GM12875 (cell line): ENCODE measurements around the gene STARD7.
"Not testable (repeated sequence)": the region's sequence is repeated elsewhere in the genome, so short reads cannot be mapped to it uniquely, and the experiment has no call there.

Experiments
- H3K4me3 ChIP-seq: one replicate; pipeline ENCODE4 v1.5.1; 2011; ENCODE audit warnings: low read depth, low read length, control low read depth
- TF ChIP-seq, protein P1 (sequence below): IDR thresholded peaks from 2 replicates; pipeline ENCODE4 v1.5.1; 2011; ENCODE audit warnings: low read depth, mild to moderate bottlenecking, control low read depth, inconsistent platforms, low read length, moderate library complexity, borderline replicate concordance; ENCODE audit not compliant: insufficient read depth

The STARD7 gene

DNA sequence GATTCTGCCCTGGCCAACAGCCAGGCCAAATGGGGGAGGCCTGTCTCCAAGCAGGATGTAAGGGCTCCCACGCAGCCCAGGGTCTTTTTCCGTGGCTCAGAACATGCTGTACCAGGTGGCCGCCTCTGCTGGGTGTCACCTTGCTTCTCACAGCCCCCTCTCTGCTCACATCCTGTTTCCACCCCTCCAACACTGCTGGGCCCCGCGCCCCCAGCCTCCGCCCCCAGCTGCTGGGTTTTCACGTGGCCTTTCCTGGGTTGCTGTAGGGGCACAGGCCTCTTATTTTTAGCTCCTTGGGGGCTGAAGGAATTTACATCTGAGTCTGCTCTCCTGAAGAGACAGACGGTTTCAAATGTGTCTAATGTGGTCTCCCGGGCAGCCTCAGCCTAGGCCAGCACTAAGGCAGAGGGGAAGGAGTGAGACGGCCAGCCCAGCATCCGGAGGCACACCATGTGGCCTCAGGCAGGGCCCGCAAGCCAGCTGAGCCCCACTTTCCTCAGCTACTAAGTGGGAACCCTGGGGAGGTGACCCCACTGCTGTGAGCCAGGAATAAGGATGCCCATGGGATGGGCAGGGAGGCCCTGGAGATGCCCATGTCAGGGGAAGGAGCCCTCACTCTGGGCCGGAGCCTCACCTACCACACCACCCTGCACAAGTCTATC is 44.7 kb downstream of the STARD7 start:
- H3K4me3 ChIP-seq: peak overlapping the region; percentile 61
- TF ChIP-seq, protein P1, sequence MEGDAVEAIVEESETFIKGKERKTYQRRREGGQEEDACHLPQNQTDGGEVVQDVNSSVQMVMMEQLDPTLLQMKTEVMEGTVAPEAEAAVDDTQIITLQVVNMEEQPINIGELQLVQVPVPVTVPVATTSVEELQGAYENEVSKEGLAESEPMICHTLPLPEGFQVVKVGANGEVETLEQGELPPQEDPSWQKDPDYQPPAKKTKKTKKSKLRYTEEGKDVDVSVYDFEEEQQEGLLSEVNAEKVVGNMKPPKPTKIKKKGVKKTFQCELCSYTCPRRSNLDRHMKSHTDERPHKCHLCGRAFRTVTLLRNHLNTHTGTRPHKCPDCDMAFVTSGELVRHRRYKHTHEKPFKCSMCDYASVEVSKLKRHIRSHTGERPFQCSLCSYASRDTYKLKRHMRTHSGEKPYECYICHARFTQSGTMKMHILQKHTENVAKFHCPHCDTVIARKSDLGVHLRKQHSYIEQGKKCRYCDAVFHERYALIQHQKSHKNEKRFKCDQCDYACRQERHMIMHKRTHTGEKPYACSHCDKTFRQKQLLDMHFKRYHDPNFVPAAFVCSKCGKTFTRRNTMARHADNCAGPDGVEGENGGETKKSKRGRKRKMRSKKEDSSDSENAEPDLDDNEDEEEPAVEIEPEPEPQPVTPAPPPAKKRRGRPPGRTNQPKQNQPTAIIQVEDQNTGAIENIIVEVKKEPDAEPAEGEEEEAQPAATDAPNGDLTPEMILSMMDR: no peak

DNA sequence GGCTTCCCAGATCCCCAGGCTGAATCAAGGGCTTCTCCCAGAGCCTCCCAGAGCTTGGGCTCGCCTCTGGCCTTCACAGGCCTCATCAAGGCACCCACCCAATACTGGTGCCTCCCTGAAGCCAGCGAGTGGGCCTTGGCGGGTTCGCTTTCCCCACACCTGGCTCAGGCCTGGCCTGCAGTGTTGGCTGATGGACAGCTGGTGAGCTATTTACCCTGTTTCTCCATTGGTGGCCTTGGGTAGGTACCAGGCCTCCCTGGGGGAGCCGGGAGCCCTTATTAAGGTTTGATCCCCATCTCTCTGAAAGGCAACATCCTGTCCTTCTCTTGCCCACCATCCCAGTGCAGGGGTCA is 45.2 kb downstream of the STARD7 start:
- H3K4me3 ChIP-seq: no peak overlapping the region
- TF ChIP-seq, protein P1: no peak

DNA sequence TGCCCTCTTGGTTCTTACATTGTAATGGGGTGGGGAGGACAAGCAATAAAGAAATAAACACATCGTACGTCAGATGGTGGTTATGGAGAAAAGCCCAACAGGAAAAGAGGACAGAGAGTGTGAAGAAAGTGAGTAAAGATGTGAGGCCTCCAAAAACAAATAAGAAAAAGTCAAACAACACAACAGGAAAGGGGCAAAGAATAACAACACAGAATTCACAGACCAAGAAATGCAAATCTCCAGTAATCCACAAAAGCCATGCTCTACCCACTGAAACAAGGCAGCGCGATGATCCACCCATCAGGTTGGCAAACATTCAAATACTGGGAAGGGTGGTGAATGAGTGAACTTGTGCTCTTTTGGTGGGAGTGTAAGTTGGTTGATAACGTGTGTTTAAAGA is 46.7 kb downstream of the STARD7 start:
- TF ChIP-seq, protein P1: no peak
- H3K4me3 ChIP-seq: no peak overlapping the region

DNA sequence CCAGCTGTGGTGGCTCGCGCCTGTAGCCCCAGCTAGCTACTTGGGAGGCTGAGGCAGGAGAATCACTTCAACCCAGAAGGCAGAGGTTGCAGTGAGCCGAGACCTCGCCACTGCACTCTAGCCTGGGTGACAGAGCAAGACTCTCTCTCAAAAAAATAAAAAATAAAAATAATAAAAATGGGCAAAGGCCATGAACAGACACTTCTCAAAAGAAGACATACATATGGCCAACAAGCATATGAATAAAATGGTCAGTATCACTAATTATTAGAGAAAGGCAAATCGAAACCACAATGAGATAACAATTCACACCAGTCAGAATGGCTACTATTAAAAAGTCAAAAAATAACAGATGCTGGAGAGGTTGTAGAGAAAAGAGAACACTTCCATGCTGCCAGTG is 48.3 kb downstream of the STARD7 start:
- H3K4me3 ChIP-seq: not testable (repeated sequence)

DNA sequence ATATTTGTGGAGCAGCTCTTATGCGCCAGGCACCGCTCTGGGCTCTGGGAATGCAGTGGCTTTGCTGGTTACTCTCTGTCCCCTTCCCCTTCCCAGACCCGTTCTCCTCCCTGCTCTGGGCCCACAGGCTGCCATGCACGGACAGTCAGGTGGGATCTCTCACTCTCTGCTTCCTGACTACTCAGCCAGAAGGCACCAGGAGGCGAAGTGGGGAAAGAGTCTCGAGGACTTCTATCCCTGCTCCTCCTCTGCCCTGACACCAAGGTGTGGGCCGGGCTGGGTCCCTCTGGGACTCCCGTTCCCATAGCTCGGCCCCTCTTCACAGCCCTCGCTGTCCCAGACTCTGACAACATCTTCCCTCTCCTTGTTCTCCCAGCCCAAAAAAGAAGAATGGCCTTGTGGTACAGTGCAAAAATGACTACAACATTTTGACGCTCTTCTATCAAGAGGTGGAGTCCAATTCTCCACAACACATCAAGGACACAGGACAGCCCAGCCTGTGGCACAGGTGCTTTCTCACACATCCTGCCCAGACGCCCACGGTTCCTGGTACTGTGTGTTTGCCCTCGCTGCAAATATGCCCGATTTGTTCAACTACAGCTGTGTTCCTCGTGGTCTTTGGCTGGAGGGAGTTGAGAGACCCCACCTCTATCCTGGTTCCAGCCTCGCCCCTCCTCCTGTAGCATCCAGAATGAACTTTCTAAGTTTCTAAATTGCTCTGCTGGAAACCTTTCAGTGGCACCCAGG is 49.4 kb downstream of the STARD7 start:
- no peak overlapping the region for H3K4me3 ChIP-seq
- TF ChIP-seq, protein P1: no peak

DNA sequence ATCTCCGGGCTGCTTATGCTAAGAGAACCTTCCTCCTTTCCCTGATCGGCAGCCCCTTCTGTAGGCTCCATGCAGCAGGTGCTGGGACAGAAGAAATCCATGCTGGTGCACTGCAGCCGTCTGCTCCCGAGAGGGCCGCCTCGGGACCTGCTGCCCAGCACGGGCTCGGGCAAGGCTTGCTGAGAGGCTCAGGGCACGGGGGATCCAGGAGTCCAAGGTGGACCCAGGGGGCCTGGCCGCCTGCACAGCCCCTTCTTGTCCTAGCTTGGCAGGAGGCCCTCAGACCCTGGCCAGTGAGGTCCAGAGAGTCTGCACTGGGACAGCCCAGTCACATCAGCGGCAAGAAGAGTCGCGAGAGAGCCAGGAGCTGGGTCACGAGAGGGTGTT is 50.1 kb downstream of the STARD7 start:
- H3K4me3 ChIP-seq: peak overlapping the region; percentile 27

DNA sequence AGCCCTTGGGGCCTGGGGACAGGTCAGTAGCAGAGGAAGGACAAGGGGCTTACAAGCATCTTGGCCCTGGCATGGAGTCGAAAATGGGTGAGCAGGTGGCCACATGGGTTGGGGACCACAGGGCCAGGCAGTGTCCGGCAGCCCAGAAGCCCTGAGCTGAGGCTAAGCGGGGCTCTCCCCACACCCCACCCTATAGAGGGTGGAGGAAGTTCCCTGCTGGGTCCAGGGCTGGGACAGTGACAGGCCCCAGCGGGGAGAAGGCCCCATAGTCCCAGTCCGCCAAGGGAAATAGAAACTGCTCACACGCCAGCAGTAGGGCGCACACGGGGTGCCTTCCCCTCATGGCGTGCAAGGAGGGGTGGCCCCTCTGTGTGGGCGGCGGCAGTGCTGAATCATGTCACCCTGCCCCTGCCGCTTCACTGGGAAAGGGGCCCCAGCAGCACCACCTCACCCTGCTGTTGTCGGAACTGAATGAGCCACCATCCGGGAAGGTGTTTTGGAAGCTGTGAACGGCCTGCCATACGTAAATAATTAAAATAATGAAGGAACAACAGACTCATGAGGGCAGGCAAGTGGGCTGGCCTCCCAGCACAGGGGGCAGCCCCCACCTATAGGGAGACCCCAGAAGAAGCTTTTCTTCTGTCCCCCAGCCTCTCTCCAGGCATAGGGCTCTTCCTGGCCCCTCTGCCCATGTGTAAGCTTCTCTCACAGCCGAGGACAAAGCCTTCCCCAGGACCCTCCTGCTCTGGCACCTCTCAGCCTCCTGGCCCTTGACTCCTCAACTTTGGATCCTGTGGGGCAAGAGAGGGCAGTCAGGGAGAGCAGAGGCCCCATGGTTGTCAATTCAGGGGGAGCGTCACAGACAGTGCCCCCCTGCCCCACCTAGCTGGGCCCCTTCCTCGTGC is 50.7 kb downstream of the STARD7 start:
- H3K4me3 ChIP-seq: peak overlapping the region; percentile 27
- TF ChIP-seq, protein P1: no peak

More for the DNA sequence above, 50.1 kb downstream of the STARD7 start:
- TF ChIP-seq, protein P1: no peak
